A549 (cell line): ENCODE measurements around the gene STAT4.

Experiments
- CBX2 ChIP-seq: fragments of 200-600 bp; sonication (generic); IDR thresholded peaks from 2 replicates; pipeline ENCODE4 v1.6.1; 2016; ENCODE audit warnings: low read depth, mild to moderate bottlenecking, borderline replicate concordance
- CTCF ChIP-seq: fragments of >200 bp; sonication (Bioruptor Twin); formaldehyde crosslinking; IDR thresholded peaks from 3 replicates; pipeline ENCODE4 v1.5.1; 2016
- MAZ ChIP-seq: fragments of 150-350 bp; IDR thresholded peaks from 2 replicates; pipeline ENCODE4 v1.6.1; 2014; ENCODE audit warnings: antibody characterized with exemption, low read depth, low read length, borderline replicate concordance
- MYC ChIP-seq: IDR thresholded peaks from 2 replicates; pipeline ENCODE4 v1.6.1; 2012; ENCODE audit warnings: mild to moderate bottlenecking, inconsistent platforms, low read length, improper control_type of control experiment, borderline replicate concordance
- NPAS2 ChIP-seq: fragments of 250-450 bp; sonication (Bioruptor Pico); IDR thresholded peaks from 2 replicates; pipeline ENCODE4 v1.8.0; 2022; ENCODE audit warnings: mild to moderate bottlenecking, moderate library complexity, borderline replicate concordance
- RFX5 ChIP-seq: fragments of 450-650 bp; IDR thresholded peaks from 2 replicates; pipeline ENCODE4 v1.7.1; 2014; ENCODE audit warnings: antibody characterized with exemption, mild to moderate bottlenecking, moderate library complexity
- SREBF2 ChIP-seq: fragments of 450-650 bp; IDR thresholded peaks from 2 replicates; pipeline ENCODE4 v1.6.1; 2014; ENCODE audit warnings: mild to moderate bottlenecking, moderate library complexity
- TF ChIP-seq, protein P1 (sequence below): fragments of 150-350 bp; IDR thresholded peaks from 2 replicates; pipeline ENCODE4 v1.6.1; 2014; ENCODE audit warnings: low read depth, mild to moderate bottlenecking, low read length

GRCh38 chr2:191151331-191151730 is 537 bp upstream of the STAT4 start:
- TF ChIP-seq NPAS2 (CRISPR knock-in tag) (no peak), CTCF (no peak), CBX2 (no peak), RFX5 (no peak), MYC (no peak), SREBF2 (no peak), MAZ (no peak)
- TF ChIP-seq, protein P1, sequence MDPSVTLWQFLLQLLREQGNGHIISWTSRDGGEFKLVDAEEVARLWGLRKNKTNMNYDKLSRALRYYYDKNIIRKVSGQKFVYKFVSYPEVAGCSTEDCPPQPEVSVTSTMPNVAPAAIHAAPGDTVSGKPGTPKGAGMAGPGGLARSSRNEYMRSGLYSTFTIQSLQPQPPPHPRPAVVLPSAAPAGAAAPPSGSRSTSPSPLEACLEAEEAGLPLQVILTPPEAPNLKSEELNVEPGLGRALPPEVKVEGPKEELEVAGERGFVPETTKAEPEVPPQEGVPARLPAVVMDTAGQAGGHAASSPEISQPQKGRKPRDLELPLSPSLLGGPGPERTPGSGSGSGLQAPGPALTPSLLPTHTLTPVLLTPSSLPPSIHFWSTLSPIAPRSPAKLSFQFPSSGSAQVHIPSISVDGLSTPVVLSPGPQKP: no peak
